ENCODE results near the gene SIDT2. TPM values are rescaled to one million over a fixed set of nuclear protein-coding genes. Genes with fewer than 3 reads are reported as not detected.

Gene SIDT2
- total and polyA plus RNA-seq, 2 of the 13 experiments (the other 11 are each of a cell fraction or from before 2014, with no cell fraction given) = 11.5 to 28.0 TPM

DNA sequence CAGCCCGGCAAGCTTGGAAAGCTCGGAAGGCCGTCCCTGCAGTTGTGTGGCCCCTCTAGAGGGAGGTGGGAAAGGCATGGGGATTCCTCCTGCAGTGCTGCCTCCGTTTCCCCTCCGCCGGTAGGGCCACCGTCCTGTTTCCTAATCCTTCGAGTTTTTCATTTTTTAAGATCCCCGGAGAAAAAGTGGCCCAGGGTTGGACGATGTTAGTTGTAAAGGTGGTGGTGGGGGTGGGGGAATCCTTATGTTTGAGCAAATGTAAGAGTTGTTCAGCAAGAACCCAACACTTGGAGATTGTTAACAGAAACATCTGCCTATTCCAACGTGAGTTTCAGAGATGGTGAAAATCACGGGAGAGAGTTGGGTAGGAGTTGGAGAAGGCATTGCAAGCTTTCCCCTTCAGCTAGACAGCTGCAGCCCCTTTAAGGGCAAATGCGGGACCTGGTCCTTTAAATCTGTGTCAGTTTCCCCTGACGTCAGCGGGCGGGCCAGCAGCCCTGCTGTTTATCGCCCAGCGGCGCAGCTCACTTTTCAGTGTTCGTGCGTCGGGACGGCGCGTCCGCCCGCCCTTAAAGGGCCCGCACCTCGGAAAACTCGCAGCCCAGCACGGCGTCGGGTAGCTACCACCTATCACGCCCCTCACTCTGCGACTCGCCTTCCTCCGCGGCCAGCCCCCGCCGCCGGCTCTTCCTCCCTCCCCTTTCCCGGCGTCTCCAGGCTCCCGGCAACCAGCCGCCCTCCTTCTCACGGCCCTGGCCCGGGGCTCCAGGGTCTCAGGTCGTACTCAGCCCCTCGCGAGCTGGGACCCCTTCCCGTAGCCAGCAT, at the start of gene SIDT2 (continued):
- TF ChIP-seq ZNF160 (CRISPR knock-in tag; IDR thresholded peaks at IDR 0.05) (no peak; the same call in 1 of the 2 replicates), SYNCRIP (IDR thresholded peaks at IDR 0.05; ENCODE audit: insufficient read depth, low read depth, low read length) (no peak), TAF1 (CRISPR knock-in tag; IDR thresholded peaks at IDR 0.05) (peak; percentile 54; the same call in 1 of the 2 replicates), ZSCAN29 (CRISPR knock-in tag; conservative IDR thresholded peaks at IDR 0.05) (0 out of 2 replicates have a peak, but pooled peaks have one; percentile 35), POLR2A (IDR thresholded peaks at IDR 0.05; ENCODE audit: insufficient read depth in 1 of 2, low read depth in 2 of 2, low read length in 2 of 2) (peak; percentile 51 to 65), KMT2B (CRISPR knock-in tag; IDR thresholded peaks at IDR 0.05) (peak; percentile 65), NFYB (CRISPR knock-in tag; IDR thresholded peaks at IDR 0.05) (peak; percentile 82), TAF15 (IDR thresholded peaks at IDR 0.05; ENCODE audit: low read depth, low read length, poor library complexity, severe bottlenecking) (no peak), ERF (CRISPR knock-in tag; IDR thresholded peaks at IDR 0.05) (peak; percentile 46; the same call in 1 of the 2 replicates), RBM22 (optimal IDR thresholded peaks at IDR 0.05; ENCODE audit: low read length) (no peak), TRIM24 (CRISPR knock-in tag; IDR thresholded peaks at IDR 0.05) (no peak), YEATS4 (CRISPR knock-in tag; IDR thresholded peaks at IDR 0.05; ENCODE audit: borderline replicate concordance) (no peak; the same call in 1 of the 2 replicates), ISL2 (CRISPR knock-in tag; IDR thresholded peaks at IDR 0.05) (peak; percentile 23; the same call in 1 of the 2 replicates), ZNF746 (CRISPR knock-in tag; IDR thresholded peaks at IDR 0.05) (0 out of 2 replicates have a peak, but pooled peaks have one; percentile 24), ZNF816 (CRISPR knock-in tag; IDR thresholded peaks at IDR 0.05; ENCODE audit: borderline replicate concordance) (no peak), SP5 (CRISPR knock-in tag; IDR thresholded peaks at IDR 0.05; ENCODE audit: borderline replicate concordance, low read depth) (peak; percentile 31; the same call in 1 of the 2 replicates), MYNN (CRISPR knock-in tag; IDR thresholded peaks at IDR 0.05; ENCODE audit: low read depth) (no peak), ZNF530 (CRISPR knock-in tag; IDR thresholded peaks at IDR 0.05; ENCODE audit: low read depth) (no peak), ZNF367 (CRISPR knock-in tag; IDR thresholded peaks at IDR 0.05; ENCODE audit: borderline replicate concordance) (no peak)
- TF ChIP-seq, protein P1, sequence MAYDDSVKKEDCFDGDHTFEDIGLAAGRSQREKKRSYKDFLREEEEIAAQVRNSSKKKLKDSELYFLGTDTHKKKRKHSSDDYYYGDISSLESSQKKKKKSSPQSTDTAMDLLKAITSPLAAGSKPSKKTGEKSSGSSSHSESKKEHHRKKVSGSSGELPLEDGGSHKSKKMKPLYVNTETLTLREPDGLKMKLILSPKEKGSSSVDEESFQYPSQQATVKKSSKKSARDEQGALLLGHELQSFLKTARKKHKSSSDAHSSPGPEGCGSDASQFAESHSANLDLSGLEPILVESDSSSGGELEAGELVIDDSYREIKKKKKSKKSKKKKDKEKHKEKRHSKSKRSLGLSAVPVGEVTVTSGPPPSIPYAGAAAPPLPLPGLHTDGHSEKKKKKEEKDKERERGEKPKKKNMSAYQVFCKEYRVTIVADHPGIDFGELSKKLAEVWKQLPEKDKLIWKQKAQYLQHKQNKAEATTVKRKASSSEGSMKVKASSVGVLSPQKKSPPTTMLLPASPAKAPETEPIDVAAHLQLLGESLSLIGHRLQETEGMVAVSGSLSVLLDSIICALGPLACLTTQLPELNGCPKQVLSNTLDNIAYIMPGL (CRISPR knock-in tag; IDR thresholded peaks at IDR 0.05; ENCODE audit: borderline replicate concordance in 1 of 2, low read depth in 1 of 2) = 0 out of 4 replicates have a peak, but pooled peaks of 1 of the 2 experiments have one; percentile 25
- TF ChIP-seq, protein P2, sequence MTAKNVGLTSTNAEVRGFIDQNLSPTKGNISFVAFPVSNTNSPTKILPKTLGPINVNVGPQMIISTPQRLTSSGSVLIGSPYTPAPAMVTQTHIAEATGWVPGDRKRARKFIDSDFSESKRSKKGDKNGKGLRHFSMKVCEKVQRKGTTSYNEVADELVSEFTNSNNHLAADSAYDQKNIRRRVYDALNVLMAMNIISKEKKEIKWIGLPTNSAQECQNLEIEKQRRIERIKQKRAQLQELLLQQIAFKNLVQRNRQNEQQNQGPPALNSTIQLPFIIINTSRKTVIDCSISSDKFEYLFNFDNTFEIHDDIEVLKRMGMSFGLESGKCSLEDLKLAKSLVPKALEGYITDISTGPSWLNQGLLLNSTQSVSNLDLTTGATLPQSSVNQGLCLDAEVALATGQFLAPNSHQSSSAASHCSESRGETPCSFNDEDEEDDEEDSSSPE (CRISPR knock-in tag; IDR thresholded peaks at IDR 0.05) = peak; percentile 73
- TF ChIP-seq, protein P3, sequence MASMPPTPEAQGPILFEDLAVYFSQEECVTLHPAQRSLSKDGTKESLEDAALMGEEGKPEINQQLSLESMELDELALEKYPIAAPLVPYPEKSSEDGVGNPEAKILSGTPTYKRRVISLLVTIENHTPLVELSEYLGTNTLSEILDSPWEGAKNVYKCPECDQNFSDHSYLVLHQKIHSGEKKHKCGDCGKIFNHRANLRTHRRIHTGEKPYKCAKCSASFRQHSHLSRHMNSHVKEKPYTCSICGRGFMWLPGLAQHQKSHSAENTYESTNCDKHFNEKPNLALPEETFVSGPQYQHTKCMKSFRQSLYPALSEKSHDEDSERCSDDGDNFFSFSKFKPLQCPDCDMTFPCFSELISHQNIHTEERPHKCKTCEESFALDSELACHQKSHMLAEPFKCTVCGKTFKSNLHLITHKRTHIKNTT (CRISPR knock-in tag; IDR thresholded peaks at IDR 0.05) = no peak
- TF ChIP-seq, protein P4, sequence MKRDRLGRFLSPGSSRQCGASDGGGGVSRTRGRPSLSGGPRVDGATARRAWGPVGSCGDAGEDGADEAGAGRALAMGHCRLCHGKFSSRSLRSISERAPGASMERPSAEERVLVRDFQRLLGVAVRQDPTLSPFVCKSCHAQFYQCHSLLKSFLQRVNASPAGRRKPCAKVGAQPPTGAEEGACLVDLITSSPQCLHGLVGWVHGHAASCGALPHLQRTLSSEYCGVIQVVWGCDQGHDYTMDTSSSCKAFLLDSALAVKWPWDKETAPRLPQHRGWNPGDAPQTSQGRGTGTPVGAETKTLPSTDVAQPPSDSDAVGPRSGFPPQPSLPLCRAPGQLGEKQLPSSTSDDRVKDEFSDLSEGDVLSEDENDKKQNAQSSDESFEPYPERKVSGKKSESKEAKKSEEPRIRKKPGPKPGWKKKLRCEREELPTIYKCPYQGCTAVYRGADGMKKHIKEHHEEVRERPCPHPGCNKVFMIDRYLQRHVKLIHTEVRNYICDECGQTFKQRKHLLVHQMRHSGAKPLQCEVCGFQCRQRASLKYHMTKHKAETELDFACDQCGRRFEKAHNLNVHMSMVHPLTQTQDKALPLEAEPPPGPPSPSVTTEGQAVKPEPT (CRISPR knock-in tag; IDR thresholded peaks at IDR 0.05; ENCODE audit: low read depth) = 0 out of 2 replicates have a peak, but pooled peaks have one; percentile 77

Measured in HepG2 (cell line).